Stomach (tissue), 9 donors: Measurements from ENCODE around the gene SFXN2. TPM values are rescaled to one million over a fixed set of nuclear protein-coding genes. Genes with fewer than 3 reads are reported as not detected.
A peak's percentile ranks its signal among the peaks of the same experiment; 100 is the strongest.

ENCODE experiments used
- DNase-seq, 2 donors: peaks; one replicate each; pipeline versions ENCODE4 v3.0.0 to v3.0.0-alpha.2; 2013 to 2019
- H3K27ac ChIP-seq, 5 donors: fragments of 200-600 bp in 4 of 5; sonication (generic) in 4 of 5; one replicate each; pipeline ENCODE4 v1.5.1; 2013 to 2019; ENCODE audit warnings: mild to moderate bottlenecking in 1 of 5, moderate library complexity in 1 of 5
- H3K27me3 ChIP-seq, 3 donors: fragments of 200-600 bp; sonication (generic); one replicate each; pipeline ENCODE4 v1.5.1; 2017 to 2019; ENCODE audit warnings: mixed run types in 1 of 3
- H3K36me3 ChIP-seq, 4 donors: fragments of 200-600 bp; sonication (generic); 1 replicate in 3 of 4; 2 replicates in 1 of 4; pipeline ENCODE4 v1.5.1; 2016 to 2019
- H3K4me1 ChIP-seq, 4 donors: fragments of 200-600 bp; sonication (generic); one replicate each; pipeline ENCODE4 v1.5.1; 2016 to 2019
- H3K4me3 ChIP-seq, 4 donors: fragments of 200-600 bp; sonication (generic) in 3 of 4; one replicate each; pipeline ENCODE4 v1.5.1; 2016 to 2019; ENCODE audit warnings: mild to moderate bottlenecking in 1 of 4
- H3K9me3 ChIP-seq, 4 donors: fragments of 200-600 bp; sonication (generic); one replicate each; pipeline ENCODE4 v1.5.1; 2016 to 2019
- CTCF ChIP-seq, 7 experiments: fragments of 450-650 bp in 4 of 7; fragments of 200-600 bp in 3 of 7; sonication (generic) in 3 of 7; IDR thresholded peaks; one replicate each; pipeline ENCODE4 v1.5.1; 2016 to 2019; ENCODE audit warnings: antibody characterized with exemption in 7 of 7, control low read depth in 2 of 7, mild to moderate bottlenecking in 1 of 7
- EP300 ChIP-seq: sonication (generic); formaldehyde crosslinking; IDR thresholded peaks from one replicate; pipeline ENCODE4 v1.6.1; 2017; ENCODE audit warnings: antibody characterized with exemption
- POLR2A ChIP-seq, 4 donors: fragments of 450-650 bp; IDR thresholded peaks; one replicate each; pipeline ENCODE4 v1.6.1; 2016; ENCODE audit warnings: antibody characterized with exemption in 4 of 4, control low read depth in 2 of 4, mild to moderate bottlenecking in 1 of 4, moderate library complexity in 1 of 4
- POLR2AphosphoS5 ChIP-seq, 3 donors: sonication (generic); formaldehyde crosslinking; IDR thresholded peaks; one replicate each; pipeline ENCODE4 v1.6.1; 2016; ENCODE audit warnings: antibody characterized with exemption in 3 of 3
- WGBS, 5 donors: extraction: QIAGEN DNeasy Blood & Tissue Kit in 3 of 5; methylation state at CpG; one replicate each; pipeline versions ENCODE4 v1.1.5 to v1.1.7; 2013 to 2018; 5-methylcytosine and 5-hydroxymethylcytosine counted together
- intact Hi-C: fragments of 100-400 bp; cut with DNase I; formaldehyde crosslinking; loops from one replicate; pipeline ENCODE4 v1.15.1; 2023; ENCODE audit warnings: low total_unique reads
- polyA plus RNA-seq, 3 donors: library from polyadenylated mRNA; stranded (reverse); fragments of 200-250 nt; gene quantifications; one replicate each; pipeline ENCODE4 v1.2.3, GENCODE V29; 2013
- total RNA-seq, 5 donors: library from RNA; depleted of rRNA; stranded (reverse); fragments of >200 nt; gene quantifications; one replicate each; pipeline versions ENCODE4 v1.1.0 to v1.2.3, GENCODE V29; 2014 to 2016
- donor health status: healthy with polysubstance abuse.
- donor health status: Bipolar disorder and iron deficiency.
- donor health status: healthy.

SFXN2 gene
- total and polyA plus RNA-seq, 8 donors, result 4.7 to 267 (median 11.0) TPM

DNA sequence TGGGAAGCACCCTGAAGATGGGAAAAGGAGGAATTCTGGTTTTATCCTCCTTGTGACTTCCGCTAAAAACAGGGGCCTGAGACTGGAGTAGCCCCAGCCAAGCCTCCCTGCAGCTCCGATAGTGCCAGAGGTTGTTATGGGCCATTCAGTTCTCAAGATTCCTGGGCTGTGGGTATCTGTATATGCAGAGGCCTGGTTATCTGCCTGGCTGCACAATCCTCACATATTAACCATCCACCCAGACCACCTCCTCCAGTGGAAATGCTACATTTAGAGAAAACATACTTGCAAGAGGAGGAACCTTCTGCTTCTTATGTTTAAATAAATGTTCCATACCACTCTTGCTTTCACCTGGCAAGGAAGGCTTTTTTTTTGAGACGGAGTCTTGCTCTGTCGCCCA is 34.8 kb upstream of the SFXN2 start:
- H3K4me1 ChIP-seq, result peaks cover 18 to 48% (median 48%) of the 10 kb centered on the region in 4 donors
- 96 to 99% (median 98%) methylated on average over 4 of the region's 4 CpGs for WGBS, 5 donors
- peak overlapping the region in 1 of 5 donors; percentile 41 for H3K27ac ChIP-seq
- no peak overlapping the region for H3K4me3 ChIP-seq
- no peak for DNase-seq
- TF ChIP-seq POLR2A (IDR thresholded peaks at IDR 0.05), result no peak
- no peak for TF ChIP-seq POLR2AphosphoS5 (IDR thresholded peaks at IDR 0.05)
- TF ChIP-seq EP300, result no peak
- TF ChIP-seq CTCF (IDR thresholded peaks at IDR 0.05), result no peak
- H3K27me3 ChIP-seq, result no peaks in the 10 kb centered on the region
- peaks cover 0 to 32% (median 14%) of the 10 kb centered on the region in 4 donors for H3K36me3 ChIP-seq
- intact Hi-C loops, result no loop called here
- no peaks in the 10 kb centered on the region for H3K9me3 ChIP-seq

- intact Hi-C loops, result no loop called here
- no peak for DNase-seq
- TF ChIP-seq POLR2AphosphoS5 (IDR thresholded peaks at IDR 0.05) (no peak), EP300 (no peak)
- Histone ChIP-seq H3K9me3 (no peaks in the 10 kb centered on the region), H3K27ac (no peak overlapping the region), H3K4me1 (peaks cover 6 to 27% (median 27%) of the 10 kb centered on the region in 4 donors), H3K36me3 (peaks cover 0 to 46% (median 24%) of the 10 kb centered on the region in 4 donors), H3K27me3 (no peaks in the 10 kb centered on the region), H3K4me3 (no peak overlapping the region)
- 82 to 84% (median 82%) methylated on average over 5 of the region's 5 CpGs for WGBS, 5 donors
Observed at GRCh38 chr10:102681696-102682095, 32.7 kb upstream of the SFXN2 start.

GRCh38 chr10:102682416-102682815 is 32.0 kb upstream of the SFXN2 start:
- 71 to 83% (median 82%) methylated on average over 7 of the region's 7 CpGs for WGBS, 5 donors
- no peak for DNase-seq
- peaks cover 6 to 20% (median 20%) of the 10 kb centered on the region in 4 donors for H3K4me1 ChIP-seq
- intact Hi-C loops, result no loop called here
- no peak overlapping the region for H3K27ac ChIP-seq
- no peak overlapping the region for H3K4me3 ChIP-seq
- TF ChIP-seq CTCF (IDR thresholded peaks at IDR 0.05), result peak in 1 of 7 experiments; percentile 8
- TF ChIP-seq POLR2A (IDR thresholded peaks at IDR 0.05), result no peak
- no peak for TF ChIP-seq EP300
- no peak for TF ChIP-seq POLR2AphosphoS5 (IDR thresholded peaks at IDR 0.05)
- no peaks in the 10 kb centered on the region for H3K9me3 ChIP-seq
- peaks cover 0 to 49% (median 28%) of the 10 kb centered on the region in 4 donors for H3K36me3 ChIP-seq
- H3K27me3 ChIP-seq, result no peaks in the 10 kb centered on the region

DNA sequence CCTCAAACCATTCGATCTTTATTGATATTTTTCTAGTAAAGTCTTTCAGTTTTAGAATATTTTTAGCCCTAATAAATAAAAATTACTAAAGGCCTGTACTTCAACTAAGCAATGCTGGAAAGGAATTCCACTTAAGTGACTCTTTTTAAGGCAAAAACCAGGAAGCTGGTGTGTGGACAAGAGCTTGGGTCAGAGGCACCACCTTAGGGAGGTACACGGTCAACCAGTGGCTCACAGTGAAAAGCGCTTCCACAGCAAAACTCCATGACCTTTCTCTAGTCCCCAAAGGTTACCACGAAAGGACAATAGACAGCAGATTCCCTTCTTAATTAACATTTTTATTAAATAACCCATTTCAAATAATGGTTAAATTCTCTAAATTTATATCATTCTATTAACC is 31.5 kb upstream of the SFXN2 start:
- TF ChIP-seq POLR2AphosphoS5 (IDR thresholded peaks at IDR 0.05) (no peak), CTCF (IDR thresholded peaks at IDR 0.05) (no peak), EP300 (no peak), POLR2A (IDR thresholded peaks at IDR 0.05) (no peak)

GRCh38 chr10:102683736-102684135 is 30.7 kb upstream of the SFXN2 start:
- Histone ChIP-seq H3K36me3 (peaks cover 0 to 61% (median 37%) of the 10 kb centered on the region in 4 donors), H3K27me3 (no peaks in the 10 kb centered on the region), H3K9me3 (no peaks in the 10 kb centered on the region), H3K4me3 (no peak overlapping the region), H3K27ac (no peak overlapping the region), H3K4me1 (peaks cover 2 to 7% (median 7%) of the 10 kb centered on the region in 4 donors)
- 73 to 95% (median 91%) methylated on average over 4 to 5 of the region's 5 CpGs for WGBS, 5 donors
- no peak for DNase-seq
- TF ChIP-seq CTCF (IDR thresholded peaks at IDR 0.05) (no peak), POLR2A (IDR thresholded peaks at IDR 0.05) (no peak), EP300 (no peak), POLR2AphosphoS5 (IDR thresholded peaks at IDR 0.05) (no peak)
- intact Hi-C loops, result no loop called here

More for the DNA sequence above, 31.5 kb upstream of the SFXN2 start:
- H3K27me3 ChIP-seq, result no peaks in the 10 kb centered on the region
- peaks cover 6 to 14% (median 14%) of the 10 kb centered on the region in 4 donors for H3K4me1 ChIP-seq
- H3K36me3 ChIP-seq, result peaks cover 0 to 53% (median 29%) of the 10 kb centered on the region in 4 donors
- no peaks in the 10 kb centered on the region for H3K9me3 ChIP-seq
- H3K4me3 ChIP-seq, result no peak overlapping the region
- DNase-seq, result no peak
- intact Hi-C loops, result no loop called here
- 85 to 93% (median 91%) methylated on average over 4 of the region's 4 CpGs for WGBS, 5 donors
- no peak overlapping the region for H3K27ac ChIP-seq
